Suppressor macrophage (primary cell): ENCODE results near the gene HSPB7.
A peak's percentile ranks its signal among the peaks of the same experiment; 100 is the strongest.

Experiments
- DNase-seq, 4 experiments: peaks; one replicate each; pipeline ENCODE4 v3.0.0-alpha.2; 2020 to 2022

Gene HSPB7

GRCh38 chr1:15975805-15976680, 41.8 kb downstream of the HSPB7 start, which contains the start of gene ZBTB17:
TSS of gene ZBTB17 (minus strand) at chr1:15976101. CDS start at chr1:15948495, 27,606 bp downstream.
- peak; percentile 97 to 99 (median 98) for DNase-seq

- DNase-seq, result peak; percentile 77 to 92 (median 88)
Measured at GRCh38 chr1:15975358-15975804, 42.5 kb downstream of the HSPB7 start.

GRCh38 chr1:15974855-15975254, 43.0 kb downstream of the HSPB7 start:
- DNase-seq, result no peak

- DNase-seq, result no peak
Measured at GRCh38 chr1:15973772-15974171, 44.1 kb downstream of the HSPB7 start.

- no peak for DNase-seq
Measured at GRCh38 chr1:15972409-15972808, 45.4 kb downstream of the HSPB7 start.

GRCh38 chr1:15970911-15971310, 46.9 kb downstream of the HSPB7 start:
- DNase-seq, result peak in 3 of 4 experiments; percentile 33 to 71 (median 54)

- DNase-seq, result no peak
Measured at GRCh38 chr1:15969321-15969880, 48.4 kb downstream of the HSPB7 start.

GRCh38 chr1:15968172-15968571, 49.7 kb downstream of the HSPB7 start:
- no peak for DNase-seq

GRCh38 chr1:15966956-15967344, 50.9 kb downstream of the HSPB7 start:
- DNase-seq, result no peak

GRCh38 chr1:15966081-15966955, 51.5 kb downstream of the HSPB7 start:
- DNase-seq, result peak; percentile 90 to 96 (median 94)

GRCh38 chr1:15965228-15965767, 52.5 kb downstream of the HSPB7 start:
- DNase-seq, result peak; percentile 59 to 89 (median 80)
